Cardiac fibroblast (primary cell): ENCODE results near the gene STOX2.

Experiments used
- DNase-seq, 2 donors: peaks; one replicate each; pipeline versions ENCODE4 v3.0.0 to v3.0.0-alpha.2; 2010; ENCODE audit warnings: low read depth in 2 of 2
- H3K4me3 ChIP-seq, 2 donors: replicated peaks in 1 of 2; 1 replicate in 1 of 2; 2 replicates in 1 of 2; pipeline ENCODE4 v1.5.1; 2011; ENCODE audit warnings: low read depth in 2 of 2, low read length in 2 of 2, mild to moderate bottlenecking in 2 of 2, moderate library complexity in 1 of 2
- TF ChIP-seq, protein P1 (sequence below): IDR thresholded peaks from one replicate; pipeline ENCODE4 v1.5.1; 2011; ENCODE audit warnings: low read depth, mild to moderate bottlenecking, low read length, inconsistent platforms

The STOX2 gene

DNA sequence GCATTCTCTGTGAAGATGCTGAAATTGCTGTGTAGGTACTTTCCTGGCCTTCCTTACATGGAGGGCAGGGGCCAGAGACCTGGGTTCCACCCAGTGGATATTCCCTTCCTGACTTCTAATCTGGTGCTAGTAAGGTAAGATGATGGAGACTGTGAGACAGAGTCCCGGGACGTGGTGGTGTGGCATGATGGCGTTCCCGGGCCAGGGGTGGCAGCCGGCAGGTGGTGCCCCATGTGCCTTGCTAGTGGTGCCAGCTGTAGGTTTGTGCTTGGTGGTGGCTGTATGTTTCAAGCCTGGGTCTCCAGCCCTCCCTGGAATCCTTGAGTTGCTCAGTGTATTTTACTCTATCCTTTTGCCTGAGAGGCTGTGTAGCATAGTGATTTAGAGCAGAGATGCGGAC, 10.9 kb downstream of the STOX2 start:
- no peak overlapping the region for H3K4me3 ChIP-seq
- no peak for DNase-seq
- TF ChIP-seq, protein P1, sequence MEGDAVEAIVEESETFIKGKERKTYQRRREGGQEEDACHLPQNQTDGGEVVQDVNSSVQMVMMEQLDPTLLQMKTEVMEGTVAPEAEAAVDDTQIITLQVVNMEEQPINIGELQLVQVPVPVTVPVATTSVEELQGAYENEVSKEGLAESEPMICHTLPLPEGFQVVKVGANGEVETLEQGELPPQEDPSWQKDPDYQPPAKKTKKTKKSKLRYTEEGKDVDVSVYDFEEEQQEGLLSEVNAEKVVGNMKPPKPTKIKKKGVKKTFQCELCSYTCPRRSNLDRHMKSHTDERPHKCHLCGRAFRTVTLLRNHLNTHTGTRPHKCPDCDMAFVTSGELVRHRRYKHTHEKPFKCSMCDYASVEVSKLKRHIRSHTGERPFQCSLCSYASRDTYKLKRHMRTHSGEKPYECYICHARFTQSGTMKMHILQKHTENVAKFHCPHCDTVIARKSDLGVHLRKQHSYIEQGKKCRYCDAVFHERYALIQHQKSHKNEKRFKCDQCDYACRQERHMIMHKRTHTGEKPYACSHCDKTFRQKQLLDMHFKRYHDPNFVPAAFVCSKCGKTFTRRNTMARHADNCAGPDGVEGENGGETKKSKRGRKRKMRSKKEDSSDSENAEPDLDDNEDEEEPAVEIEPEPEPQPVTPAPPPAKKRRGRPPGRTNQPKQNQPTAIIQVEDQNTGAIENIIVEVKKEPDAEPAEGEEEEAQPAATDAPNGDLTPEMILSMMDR: no peak

DNA sequence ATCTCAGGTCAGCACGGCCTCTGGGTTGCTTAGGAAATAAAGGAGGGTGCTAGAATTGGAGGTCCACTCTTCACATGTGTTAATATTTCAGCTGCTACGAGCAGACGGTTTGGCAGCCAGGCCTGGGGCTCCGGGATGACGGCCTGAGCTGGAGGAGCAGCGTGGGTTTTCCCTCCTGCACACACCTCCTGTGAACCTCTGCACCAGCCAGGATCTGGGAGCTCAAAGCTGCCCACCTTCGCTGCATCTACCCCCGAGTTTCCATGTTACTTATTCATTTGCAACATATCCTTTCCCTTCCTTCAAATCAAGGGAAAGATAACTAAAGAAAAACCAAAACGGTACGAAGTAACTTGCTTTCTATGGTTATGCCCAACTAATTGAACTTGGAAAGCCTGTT, 13.6 kb downstream of the STOX2 start:
- TF ChIP-seq, protein P1: no peak
- DNase-seq: no peak
- H3K4me3 ChIP-seq: no peak overlapping the region

DNA sequence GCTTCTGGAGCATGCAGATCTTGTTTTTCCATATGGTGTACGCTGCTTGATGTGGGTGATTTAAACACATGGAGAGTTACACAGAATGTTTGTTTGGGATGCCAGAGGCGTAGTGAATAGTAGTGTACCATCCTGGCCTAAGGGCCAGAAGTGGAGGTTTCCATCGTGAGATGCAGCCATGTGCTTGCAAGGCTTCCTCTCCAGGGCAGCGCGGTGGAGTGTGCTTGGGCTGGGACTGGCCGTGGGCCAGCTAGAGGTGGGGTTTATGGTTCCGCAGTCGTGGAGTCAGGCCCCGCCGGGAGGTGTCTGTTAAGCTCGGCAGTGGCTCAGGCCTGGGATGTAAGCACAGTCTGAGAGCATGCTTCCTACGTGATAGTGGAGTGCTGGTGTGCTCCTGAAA, 14.0 kb downstream of the STOX2 start:
- H3K4me3 ChIP-seq: no peak overlapping the region
- no peak for DNase-seq
- TF ChIP-seq, protein P1: no peak

DNA sequence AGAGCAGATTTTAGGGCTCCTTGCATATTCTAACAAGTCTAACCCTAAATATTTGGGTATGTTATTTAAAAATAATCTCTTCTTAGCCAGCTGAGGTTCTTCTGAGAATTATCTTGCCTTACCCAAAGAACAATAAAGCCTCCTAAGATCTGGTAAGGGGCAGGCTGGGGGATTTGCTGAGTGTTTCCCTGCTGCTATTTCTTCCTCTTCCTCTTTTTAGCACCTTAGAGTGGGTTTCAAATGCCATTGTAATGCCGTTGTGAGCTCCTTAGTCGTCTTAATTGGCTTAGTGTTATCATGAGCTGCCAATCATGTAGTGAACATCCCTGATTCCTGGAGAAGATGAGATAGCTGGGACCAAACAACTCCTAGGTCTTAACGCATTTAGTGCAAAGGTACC, 15.4 kb downstream of the STOX2 start:
- DNase-seq: no peak
- no peak overlapping the region for H3K4me3 ChIP-seq
- TF ChIP-seq, protein P1: no peak

DNA sequence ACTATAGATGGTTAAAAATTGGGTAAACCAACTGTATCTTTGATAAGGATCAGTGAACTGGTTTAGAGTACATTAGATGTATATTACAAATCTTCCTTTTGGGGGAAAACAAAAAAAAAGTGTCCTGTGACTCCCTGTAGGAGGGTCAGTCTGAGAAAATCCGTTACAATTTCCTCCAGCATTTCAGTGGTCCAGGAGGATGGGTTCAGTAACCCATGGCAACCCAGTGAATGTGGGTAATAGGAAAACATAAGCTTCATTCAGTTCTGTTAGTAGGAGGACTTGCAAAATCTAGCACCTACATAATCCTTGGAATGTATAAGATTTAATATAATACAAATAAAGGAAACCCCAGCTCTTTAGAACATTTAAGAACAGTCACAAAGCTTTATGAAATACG, 16.2 kb downstream of the STOX2 start:
- H3K4me3 ChIP-seq: no peak overlapping the region
- no peak for DNase-seq
- TF ChIP-seq, protein P1: no peak

DNA sequence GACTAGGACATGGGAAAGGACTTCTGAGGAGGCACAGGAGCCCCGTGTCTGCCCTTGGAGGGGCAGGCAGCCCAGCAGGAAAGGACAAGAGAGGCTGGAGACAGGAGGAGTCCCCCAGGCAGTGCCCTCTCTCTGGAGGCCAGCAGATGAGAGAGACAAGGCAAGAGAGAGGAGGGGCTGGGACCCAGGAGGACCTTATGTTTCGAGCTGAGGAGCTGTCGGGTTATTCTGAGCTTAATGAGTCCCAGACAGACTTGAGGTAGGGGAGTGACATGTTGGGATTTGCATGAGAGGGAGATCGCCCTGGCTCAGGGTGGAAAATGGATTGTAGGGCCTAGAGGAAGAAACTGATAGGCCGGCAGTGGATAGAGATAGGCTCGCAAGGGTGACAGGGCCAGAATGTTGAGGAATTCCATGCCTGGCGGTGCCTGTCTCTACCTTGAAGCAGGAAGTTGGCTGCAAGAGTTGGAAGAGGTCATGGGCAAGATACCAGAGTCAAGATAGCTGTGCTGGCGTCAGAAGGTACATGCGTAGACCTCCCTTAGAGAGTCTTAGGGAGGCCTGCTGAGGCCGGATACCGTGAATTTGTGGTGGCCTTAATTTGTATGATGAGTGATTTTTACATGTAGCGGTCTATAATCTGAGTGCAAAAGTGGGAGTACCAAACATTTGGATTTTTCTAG, 19.4 kb downstream of the STOX2 start:
- DNase-seq: no peak
- TF ChIP-seq, protein P1: no peak
- no peak overlapping the region for H3K4me3 ChIP-seq

DNA sequence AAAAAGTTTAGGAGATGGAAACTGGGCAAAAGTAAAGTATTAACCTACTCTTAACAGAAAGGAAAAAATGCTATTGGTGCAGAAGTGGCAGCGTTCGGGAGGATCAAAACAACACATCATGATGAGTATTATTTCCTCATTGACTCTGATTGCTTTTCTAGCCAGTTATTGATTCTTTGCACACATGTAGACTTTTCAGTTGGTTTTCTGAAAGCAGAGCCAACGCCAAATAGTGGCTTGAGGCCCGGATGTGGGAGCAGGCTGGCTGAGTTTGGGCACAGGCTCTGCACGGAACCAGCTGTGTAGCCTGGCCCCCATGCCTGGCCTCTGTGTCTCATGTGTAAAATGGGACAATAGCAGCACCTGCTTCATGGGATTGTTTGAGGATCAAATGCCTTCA, 21.8 kb downstream of the STOX2 start:
- no peak for DNase-seq
- TF ChIP-seq, protein P1: no peak
- no peak overlapping the region for H3K4me3 ChIP-seq
